ENCODE data around the gene MAMSTR.

GRCh38 chr19:48711106-48711662, 8.3 kb downstream of the MAMSTR start:
- TF ChIP-seq CTCF (IDR thresholded peaks at IDR 0.05 in 2 of 3, conservative IDR thresholded peaks at IDR 0.05 in 1 of 3; ENCODE audit: control insufficient read depth in 2 of 3, extremely low read depth in 1 of 3, insufficient read depth in 1 of 3, low read depth in 3 of 3, low read length in 3 of 3) (no peak), TAF1 (IDR thresholded peaks at IDR 0.05; ENCODE audit: borderline replicate concordance, low read depth, low read length) (no peak), POLR2A (IDR thresholded peaks at IDR 0.05; ENCODE audit: low read depth, low read length) (no peak), NFIC (IDR thresholded peaks at IDR 0.05; ENCODE audit: low read depth, low read length) (no peak), CBFB (IDR thresholded peaks at IDR 0.05; ENCODE audit: low read depth) (no peak), CEBPB (IDR thresholded peaks at IDR 0.05; ENCODE audit: borderline replicate concordance in 1 of 2, low read depth in 2 of 2, low read length in 2 of 2) (no peak)
